GM10847 (cell line): ENCODE measurements around the gene SLC30A9.

Experiments used
- POLR2A ChIP-seq: IDR thresholded peaks from 2 replicates; pipeline ENCODE4 v1.6.1; 2011; ENCODE audit not compliant: insufficient read length; ENCODE audit errors: extremely low read depth

The SLC30A9 gene

DNA sequence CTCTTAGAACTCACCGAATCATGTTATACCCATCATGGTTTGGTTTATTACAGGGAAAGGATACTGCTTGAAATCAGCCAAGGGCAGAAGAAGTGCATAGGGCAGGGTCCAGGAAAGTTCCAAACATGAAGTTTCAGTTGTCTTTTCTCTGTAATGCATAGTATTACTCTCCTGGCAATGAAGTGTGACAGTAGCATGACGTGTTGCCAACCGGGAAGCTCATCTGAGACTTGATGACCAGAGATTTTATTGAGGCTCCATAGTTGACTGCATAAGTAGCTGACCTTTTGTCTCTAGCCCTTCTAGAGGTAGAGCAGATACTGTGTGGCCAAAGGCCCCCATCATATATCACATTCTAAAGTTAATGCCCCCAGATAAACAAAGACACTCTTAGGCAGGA lies 90.0 kb downstream of the SLC30A9 start:
- no peak for TF ChIP-seq POLR2A

GRCh38 chr4:42083816-42084215 lies 93.5 kb downstream of the SLC30A9 start:
- no peak for TF ChIP-seq POLR2A

GRCh38 chr4:42088386-42088785 lies 98.1 kb downstream of the SLC30A9 start:
- TF ChIP-seq POLR2A = no peak

- TF ChIP-seq POLR2A = no peak
These were observed 111.2 kb downstream of the SLC30A9 start for GRCh38 chr4:42101446-42101975.

- no peak for TF ChIP-seq POLR2A
These were observed 114.2 kb downstream of the SLC30A9 start for GRCh38 chr4:42104521-42104920.

DNA sequence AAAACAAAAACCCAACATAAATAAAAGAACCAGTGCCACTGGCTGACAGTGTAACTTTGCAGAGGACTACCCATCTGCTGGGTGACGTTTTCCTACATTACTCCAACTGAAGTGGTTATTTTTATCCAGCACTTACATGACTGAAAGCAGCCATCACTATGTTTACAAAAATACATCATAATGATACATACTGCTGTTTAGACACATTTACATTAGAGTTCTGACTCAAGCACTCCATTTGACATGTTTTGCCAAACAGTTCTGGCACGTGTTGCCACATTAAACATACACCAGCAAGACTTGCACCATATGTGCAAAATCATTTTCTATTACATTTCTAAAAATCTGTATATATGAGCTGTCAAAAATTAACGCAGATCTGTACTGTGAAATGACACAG lies 122.5 kb downstream of the SLC30A9 start:
- no peak for TF ChIP-seq POLR2A

DNA sequence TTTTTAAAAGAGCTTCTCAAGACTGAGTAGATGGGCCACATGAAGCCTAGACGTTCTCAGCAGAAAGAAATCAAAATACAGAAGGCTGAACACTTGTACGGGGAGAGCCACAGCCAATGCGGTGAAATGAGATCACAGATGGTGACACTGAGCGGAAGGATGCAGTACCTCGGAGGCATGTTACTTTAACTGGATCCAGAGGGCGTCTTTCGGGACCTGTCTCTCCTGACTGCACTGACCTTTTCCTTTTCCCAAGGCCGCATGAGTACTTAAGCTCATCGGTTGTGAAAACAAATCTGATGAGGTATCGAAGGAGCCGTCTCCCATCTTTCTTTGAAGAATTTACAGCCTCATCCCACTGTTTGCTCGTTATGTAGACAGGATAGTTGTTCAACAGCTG lies 129.6 kb downstream of the SLC30A9 start:
- no peak for TF ChIP-seq POLR2A

- TF ChIP-seq POLR2A = no peak
These were observed 131.9 kb downstream of the SLC30A9 start for GRCh38 chr4:42122237-42122636.

DNA sequence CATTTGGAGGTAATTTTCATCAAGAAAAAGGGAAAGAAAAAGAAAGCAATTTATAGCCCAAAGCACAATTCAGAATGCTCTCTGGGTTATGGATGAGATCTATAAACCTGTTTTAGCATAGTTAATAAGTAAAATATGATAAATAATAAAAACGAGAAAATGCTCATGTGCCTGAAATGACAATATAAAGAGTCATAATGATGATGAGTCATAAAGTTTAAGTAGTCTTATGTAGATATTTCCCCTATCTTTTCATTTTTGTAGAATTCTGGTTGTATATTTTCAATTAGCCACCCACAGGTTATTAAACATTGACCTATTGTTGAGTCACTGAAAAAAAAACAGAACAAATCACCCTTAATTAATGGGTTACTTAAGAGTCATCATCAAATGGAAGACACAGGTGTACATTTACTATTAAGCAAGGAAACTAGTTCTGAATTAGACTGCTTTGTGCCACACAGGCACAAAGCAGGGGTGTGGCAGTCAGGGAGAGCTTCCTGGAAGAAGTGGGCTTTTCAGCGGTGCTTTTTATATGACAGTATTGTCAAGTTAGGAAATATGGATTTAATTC lies 132.8 kb downstream of the SLC30A9 start:
- no peak for TF ChIP-seq POLR2A

GRCh38 chr4:42132099-42132498 lies 141.8 kb downstream of the SLC30A9 start:
- TF ChIP-seq POLR2A = no peak

DNA sequence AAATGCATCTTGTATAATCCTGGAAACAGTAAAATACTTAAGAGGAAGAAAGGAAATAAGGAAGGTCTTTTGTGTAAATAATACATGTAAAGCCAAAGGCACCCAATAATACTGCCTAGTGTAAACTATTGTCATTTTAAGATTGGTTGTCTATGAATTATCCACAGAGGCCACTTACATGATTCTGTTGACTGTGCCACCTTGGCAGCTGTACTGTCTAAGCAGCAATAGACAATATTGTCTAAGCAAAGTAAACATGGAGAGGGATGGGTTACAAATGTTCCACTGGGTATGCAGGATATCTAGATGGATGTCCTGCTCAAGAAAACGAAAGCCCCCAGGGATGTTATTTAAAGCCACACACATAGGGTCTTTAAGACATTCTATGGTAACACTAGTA lies 142.7 kb downstream of the SLC30A9 start:
- TF ChIP-seq POLR2A = no peak

DNA sequence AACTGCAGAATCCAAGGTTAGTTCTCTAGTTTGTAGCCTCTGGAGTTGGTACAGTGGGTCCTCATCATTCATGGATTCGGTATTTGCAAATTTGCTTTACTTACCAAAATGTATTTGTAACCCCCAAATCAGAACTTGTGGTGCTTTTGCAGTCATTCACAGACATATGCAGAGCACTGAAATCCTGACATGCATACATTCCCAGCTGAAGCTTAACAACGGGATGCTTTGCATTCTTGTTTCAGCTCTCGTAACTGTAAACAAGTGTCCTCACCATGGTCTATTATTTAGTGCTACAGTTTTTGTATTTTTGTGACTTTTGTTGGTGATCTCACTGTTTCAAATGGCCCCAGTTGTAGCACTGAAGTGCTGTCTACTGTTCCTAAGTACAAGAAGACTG lies 146.0 kb downstream of the SLC30A9 start:
- no peak for TF ChIP-seq POLR2A
